ENCODE measurements around the gene CCDC185.

Gene CCDC185

DNA sequence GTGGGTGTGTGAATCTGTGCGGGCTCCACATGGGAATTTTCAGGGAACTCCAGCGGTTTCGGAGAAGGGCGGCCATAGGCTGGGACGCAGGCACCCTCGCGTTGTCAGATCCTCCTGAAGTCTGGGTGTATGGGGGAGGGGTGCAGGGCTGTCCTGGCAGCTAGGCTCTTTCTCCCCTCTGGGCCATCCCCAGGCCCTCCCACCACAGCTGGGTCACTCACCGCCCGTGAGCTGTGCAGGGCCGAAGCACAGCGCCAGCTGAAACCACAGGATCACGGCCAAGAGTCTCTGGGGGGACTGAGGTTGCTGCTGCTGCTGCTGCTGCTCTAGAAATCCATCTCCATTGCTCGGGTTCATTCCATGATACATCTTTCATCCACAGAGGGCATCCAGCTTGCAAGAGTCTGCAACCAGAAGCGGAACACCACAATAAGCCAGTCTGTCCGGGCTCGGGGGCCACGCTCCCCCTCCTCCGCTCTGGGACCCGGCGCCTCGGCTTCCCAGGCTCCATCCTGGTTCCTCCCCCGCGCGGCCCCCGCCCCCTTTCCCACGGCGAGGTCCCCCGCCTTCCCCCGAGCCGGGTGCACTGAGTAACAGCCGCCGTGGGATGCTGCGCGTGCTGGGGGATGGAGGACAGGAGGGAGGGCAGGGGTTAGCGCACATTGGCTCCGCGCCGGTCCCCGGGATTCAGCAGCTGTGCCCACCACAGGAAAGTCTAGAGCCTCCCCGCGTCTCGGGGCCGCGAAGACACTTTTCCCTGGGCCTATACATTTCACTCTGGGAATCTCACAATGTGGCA, 30.0 kb upstream of the CCDC185 start:
- peak overlapping the region; percentile 13 for H3K4me3 ChIP-seq (ENCODE audit: control insufficient read depth, low read depth, low read length)
- TF ChIP-seq, protein P1, sequence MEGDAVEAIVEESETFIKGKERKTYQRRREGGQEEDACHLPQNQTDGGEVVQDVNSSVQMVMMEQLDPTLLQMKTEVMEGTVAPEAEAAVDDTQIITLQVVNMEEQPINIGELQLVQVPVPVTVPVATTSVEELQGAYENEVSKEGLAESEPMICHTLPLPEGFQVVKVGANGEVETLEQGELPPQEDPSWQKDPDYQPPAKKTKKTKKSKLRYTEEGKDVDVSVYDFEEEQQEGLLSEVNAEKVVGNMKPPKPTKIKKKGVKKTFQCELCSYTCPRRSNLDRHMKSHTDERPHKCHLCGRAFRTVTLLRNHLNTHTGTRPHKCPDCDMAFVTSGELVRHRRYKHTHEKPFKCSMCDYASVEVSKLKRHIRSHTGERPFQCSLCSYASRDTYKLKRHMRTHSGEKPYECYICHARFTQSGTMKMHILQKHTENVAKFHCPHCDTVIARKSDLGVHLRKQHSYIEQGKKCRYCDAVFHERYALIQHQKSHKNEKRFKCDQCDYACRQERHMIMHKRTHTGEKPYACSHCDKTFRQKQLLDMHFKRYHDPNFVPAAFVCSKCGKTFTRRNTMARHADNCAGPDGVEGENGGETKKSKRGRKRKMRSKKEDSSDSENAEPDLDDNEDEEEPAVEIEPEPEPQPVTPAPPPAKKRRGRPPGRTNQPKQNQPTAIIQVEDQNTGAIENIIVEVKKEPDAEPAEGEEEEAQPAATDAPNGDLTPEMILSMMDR (IDR thresholded peaks at IDR 0.05; ENCODE audit: control insufficient read depth, insufficient read depth, low read depth, low read length, missing control alignments): no peak
- DNase-seq (ENCODE audit: low read depth): no peak

DNA sequence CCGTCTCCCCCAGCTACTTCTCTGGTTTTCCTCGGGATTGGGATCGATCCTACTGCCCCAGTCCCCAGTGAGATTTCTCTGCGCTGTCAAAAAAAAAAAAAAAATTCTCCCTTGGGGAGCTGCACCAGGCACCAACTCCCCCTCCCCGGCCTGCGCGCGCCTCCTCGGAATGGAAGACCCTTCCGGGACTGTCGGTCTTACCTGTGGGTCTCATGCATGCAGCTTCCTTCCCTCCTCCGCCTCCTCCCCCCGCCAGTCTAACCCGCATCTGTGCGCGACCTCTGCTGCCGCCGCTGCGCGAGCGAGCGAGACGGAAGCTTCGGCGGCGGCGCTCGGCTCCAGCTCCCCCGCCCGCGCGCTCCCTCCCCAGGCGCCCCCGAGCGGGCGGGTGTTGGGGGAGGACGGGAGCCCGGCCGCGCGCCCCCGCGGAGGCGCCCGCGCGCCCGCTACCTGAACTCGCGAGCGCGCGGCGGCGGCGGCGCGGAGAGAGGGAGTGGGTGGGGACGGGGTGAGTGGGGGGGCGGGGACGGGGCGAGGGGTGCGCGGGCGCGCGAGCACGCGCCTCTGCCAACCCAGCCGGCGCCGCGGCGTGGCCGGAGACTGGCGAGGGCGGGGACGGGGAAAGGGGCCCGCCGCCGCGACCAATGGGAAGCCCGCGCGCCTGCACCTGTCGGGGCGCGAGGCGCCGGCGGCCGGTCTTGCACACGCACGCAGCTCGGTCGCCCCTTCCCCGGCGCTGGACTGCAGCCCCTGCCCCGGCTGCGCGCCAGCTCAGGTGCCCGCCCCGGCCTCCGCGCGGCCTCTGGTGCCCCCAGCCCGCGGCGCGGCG, 29.1 kb upstream of the CCDC185 start, which contains the start of gene SUSD4:
SUSD4 (minus strand) TSS at position 321 of the 829 bp plus-strand sequence. CDS start 751 bp downstream, outside the sequence.
- no peak for DNase-seq (ENCODE audit: low read depth)
- TF ChIP-seq, protein P1 (IDR thresholded peaks at IDR 0.05; ENCODE audit: control insufficient read depth, insufficient read depth, low read depth, low read length, missing control alignments): no peak
- H3K4me3 ChIP-seq (ENCODE audit: control insufficient read depth, low read depth, low read length): peak within 1 kb of the TSS; percentile 13

DNA sequence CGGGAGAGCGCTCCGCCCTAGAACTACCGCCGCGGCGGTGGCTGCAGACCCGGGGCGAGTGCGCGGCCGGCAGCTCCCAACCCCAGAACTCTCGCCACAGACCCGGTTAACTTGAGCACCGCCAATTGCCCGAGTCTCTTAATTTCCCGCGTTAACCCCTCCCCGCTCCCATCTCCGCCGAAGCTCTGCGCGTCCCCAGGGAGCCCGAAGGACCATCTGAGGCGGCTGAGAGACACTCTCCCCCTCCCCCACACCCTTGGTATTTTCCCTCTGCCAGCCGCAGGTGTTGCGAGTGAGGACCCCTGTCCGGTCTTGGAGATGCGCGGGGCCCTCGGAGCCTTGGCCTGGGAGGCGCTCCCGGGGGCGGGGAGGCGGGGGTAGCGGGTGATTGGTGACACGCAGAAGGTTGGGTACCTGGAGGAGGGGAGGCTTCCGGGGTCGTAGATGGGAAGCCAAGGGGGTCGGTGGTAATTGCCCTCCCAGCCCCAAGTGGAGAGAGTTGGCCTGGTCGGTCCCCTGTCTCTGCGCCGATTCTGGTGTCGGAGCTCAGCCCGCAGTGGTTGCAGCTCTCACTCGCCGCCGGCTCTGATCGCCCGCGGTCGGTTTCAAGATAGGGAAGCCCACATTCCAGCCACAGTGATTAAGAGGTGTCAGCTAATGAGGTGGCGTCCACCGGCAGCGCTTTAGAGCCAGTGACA, 28.4 kb upstream of the CCDC185 start:
- H3K4me3 ChIP-seq (ENCODE audit: control insufficient read depth, low read depth, low read length): no peak overlapping the region
- DNase-seq (ENCODE audit: low read depth): no peak
- TF ChIP-seq, protein P1 (IDR thresholded peaks at IDR 0.05; ENCODE audit: control insufficient read depth, insufficient read depth, low read depth, low read length, missing control alignments): no peak

DNA sequence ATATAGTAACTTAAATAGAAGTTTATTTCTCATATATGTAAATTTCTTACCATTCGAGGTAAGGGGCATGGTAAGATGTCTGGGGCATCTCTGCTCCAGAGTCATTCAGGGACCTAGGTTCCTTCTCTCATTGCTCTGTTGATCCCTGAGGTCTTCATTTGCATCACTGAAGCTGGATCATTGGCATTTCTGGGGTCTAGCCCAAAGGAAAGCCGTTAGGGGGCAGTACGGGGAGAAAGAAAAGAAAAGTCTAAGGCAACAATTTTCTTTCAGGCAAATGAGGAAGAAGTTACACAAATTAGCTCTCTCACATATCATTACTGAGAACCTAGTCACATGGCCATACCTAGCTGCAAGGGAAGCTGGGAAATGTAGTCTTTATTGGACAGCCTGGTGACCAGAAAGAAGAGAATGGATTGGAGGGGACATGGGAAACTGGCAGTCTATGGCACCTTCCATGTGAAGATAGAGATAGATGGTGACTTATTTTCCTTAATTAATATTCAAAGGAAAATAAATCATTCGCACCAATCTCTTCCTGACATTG, 19.1 kb upstream of the CCDC185 start:
- no peak for DNase-seq (ENCODE audit: low read depth)
- no peak overlapping the region for H3K4me3 ChIP-seq (ENCODE audit: control insufficient read depth, low read depth, low read length)
- TF ChIP-seq, protein P1 (IDR thresholded peaks at IDR 0.05; ENCODE audit: control insufficient read depth, insufficient read depth, low read depth, low read length, missing control alignments): no peak

DNA sequence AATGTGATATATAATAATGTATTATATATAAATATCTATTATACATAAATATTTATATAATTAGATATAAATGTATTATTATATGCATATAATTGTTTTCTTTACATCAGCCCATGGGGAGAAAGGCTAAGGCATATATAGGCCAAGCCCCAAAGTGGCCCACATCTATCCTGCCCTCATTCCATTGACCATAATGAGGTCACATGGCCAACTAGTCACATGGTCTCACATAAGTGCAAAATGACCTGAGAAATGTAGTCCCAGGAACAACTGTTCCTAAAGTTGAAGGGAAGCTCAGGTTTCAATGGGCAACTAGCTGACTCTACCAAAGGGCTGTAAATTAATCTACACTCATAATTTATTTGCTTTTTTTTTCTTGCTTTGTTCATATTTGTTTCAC, 14.5 kb upstream of the CCDC185 start:
- H3K4me3 ChIP-seq (ENCODE audit: control insufficient read depth, low read depth, low read length): no peak overlapping the region
- TF ChIP-seq, protein P1 (IDR thresholded peaks at IDR 0.05; ENCODE audit: control insufficient read depth, insufficient read depth, low read depth, low read length, missing control alignments): no peak
- no peak for DNase-seq (ENCODE audit: low read depth)

DNA sequence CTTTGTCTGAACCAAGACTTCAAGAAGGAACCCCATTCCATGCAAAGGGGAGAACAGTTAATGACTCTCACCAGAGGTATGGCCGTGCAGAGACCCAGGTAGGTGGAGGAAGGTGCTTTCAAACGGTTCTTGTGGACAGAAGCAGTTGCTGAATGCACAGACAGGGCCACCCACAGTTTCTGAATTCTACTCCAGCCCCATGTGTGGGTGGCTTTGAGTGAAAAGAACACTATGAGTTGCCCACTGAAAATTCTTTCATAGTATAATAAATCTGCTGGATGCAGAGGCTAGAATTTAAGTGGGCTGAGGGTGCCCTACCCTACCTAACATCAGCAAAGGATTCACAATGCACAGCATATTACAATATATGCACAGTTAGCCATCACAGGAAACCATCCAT, 7.2 kb upstream of the CCDC185 start:
- TF ChIP-seq, protein P1 (IDR thresholded peaks at IDR 0.05; ENCODE audit: control insufficient read depth, insufficient read depth, low read depth, low read length, missing control alignments): no peak
- no peak for DNase-seq (ENCODE audit: low read depth)
- no peak overlapping the region for H3K4me3 ChIP-seq (ENCODE audit: control insufficient read depth, low read depth, low read length)
